ENCODE measurements around the gene DDX52.
"Not testable (repeated sequence)": the region's sequence is repeated elsewhere in the genome, so short reads cannot be mapped to it uniquely, and the experiment has no call there.

DDX52 gene

GRCh38 chr17:37650419-37651003 is 7.3 kb upstream of the DDX52 start:
- no peak for DNase-seq

DNA sequence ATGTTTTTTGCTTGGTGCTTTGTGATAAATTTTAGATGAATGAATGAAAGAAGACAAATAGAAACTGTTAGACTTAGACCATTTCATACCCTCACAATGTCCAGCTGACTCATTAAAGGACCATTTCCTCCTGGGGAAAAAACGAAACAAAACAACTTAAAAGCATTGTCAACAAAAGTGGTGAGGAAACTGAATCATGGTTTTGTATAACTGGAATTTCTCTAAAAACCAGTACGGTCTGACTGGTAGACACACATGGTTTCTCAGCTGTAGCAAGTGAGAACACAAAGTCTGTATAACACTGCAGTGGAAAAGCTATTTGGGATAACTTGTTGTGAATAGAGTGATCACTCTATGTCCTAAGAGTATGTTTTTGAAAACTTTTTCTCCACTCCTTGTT is 5.3 kb upstream of the DDX52 start:
- no peak for DNase-seq

DNA sequence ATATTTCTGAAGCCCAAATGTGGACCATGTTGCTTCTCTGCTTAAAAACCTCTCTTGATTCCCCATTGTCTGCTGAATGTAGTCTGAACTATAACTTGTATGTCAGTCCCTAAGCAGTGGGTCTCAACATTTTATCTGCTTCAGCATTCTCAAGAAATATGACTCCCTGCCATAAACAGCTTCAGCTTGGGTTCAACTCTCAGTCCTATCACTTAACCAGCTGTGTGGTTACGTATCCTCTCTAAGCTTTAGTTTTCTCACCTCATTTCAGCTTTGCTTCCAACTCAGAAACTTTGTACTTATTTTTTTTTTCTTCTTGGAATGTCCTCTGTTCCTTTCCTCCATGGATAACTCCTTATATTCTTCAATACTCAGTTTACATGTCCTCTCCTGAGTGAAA is 4.6 kb upstream of the DDX52 start:
- no peak for DNase-seq

DNA sequence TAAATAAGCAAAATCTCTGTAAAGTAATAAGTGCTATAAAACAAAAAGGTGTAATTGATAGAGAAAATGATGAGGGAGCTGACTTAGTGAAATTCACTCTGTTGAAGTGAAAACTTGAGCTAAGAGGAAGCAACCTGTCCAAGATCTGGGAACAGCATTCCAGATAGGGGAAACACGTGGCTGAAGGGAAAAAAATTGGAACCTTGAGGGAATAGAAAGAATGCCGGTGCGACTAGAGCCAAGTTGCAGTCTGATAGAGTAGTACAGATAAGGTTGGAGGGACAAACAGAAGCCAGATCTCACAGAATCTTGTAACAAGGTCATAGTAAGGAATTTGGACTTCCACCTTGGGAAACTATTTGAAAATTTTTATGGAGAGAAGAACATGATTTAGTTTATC is 623 bp upstream of the DDX52 start:
- DNase-seq = no peak

- DNase-seq = no peak
Observed at GRCh38 chr17:37642681-37643080, 565 bp downstream of the DDX52 start.

- no peak for DNase-seq
Observed at GRCh38 chr17:37640015-37640414, 3.2 kb downstream of the DDX52 start.

GRCh38 chr17:37637956-37638355 is 5.3 kb downstream of the DDX52 start:
- no peak for DNase-seq

GRCh38 chr17:37616430-37616829 is 26.8 kb downstream of the DDX52 start:
- not testable (repeated sequence) for DNase-seq

DNA sequence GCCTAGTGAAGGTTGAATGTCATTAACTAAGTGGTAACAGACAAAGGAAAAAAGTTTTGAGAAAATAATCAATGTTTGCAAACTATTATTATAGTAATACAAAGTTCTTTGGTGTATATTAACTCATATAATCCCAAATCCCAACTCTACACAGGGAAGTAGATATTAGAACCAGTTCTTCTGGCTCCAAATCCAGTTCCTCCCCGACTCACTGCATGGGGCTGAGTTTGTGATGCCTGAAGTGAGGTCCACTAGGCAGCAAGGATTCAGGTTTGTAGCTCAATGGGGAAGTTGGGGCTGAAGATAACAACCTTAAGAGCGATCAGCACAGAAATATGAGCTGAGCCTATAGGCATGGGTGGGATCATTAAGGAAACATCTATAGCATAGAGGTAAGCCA is 28.4 kb downstream of the DDX52 start:
- no peak for DNase-seq

- no peak for DNase-seq
Observed at GRCh38 chr17:37614391-37614790, 28.9 kb downstream of the DDX52 start.

- DNase-seq = no peak
Observed at GRCh38 chr17:37610971-37611370, 32.3 kb downstream of the DDX52 start.

GRCh38 chr17:37610041-37610420 is 33.2 kb downstream of the DDX52 start:
- not testable (repeated sequence) for DNase-seq

DNA sequence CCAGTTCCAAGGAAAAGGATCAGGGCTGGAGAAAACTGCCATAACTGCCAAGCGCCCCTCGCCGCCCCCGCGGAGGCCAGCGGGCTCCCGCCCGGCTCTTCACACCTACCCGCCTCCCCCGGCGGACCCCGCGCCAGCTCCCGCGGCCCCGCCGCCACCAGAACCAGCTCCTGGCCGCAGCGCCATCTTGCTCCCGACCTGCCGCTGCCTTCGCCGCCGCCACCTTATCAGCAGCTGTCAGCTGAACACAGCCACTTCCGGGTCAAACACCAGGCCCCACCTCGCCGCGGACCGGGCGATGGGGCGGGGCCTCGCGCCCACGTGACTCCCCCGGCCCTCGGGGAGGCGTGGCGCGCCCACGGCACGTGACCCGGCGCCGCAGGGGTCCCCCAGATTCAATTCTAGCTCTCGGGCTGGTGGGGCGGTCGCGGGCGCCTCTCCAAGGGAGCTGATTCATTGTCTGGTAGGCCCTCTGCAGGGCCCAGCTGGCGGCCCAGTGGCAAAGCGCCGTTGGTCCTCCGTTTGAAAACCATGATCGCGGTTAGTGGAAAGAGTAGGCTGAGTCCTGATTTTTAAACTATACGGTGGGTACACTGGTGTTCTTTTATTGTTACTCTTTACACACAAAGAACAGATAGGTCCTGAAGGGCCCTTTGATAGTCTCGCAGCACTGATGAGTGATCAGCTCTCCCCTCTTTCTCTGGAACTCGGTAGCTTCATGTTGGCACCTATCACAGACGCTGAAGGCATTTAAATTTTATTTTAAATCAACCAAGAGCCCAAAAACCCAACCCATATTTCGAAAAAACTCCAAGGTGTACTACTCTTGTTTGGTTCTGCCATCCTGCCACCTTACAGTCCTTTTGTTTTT is 33.8 kb downstream of the DDX52 start, which contains the start of gene SYNRG:
Gene SYNRG (minus strand): TSS at position 249 of the 871 bp plus-strand sequence. CDS start 63 bp downstream, at position 186.
- peak; percentile 96 for DNase-seq

- no peak for DNase-seq
Observed at GRCh38 chr17:37608351-37609169, 34.7 kb downstream of the DDX52 start.

- DNase-seq = no peak
Observed at GRCh38 chr17:37607637-37608331, 35.5 kb downstream of the DDX52 start.

- peak; percentile 24 for DNase-seq
Observed at GRCh38 chr17:37605813-37606505, 37.3 kb downstream of the DDX52 start.

- no peak for DNase-seq
Observed at GRCh38 chr17:37605081-37605480, 38.2 kb downstream of the DDX52 start.

DNA sequence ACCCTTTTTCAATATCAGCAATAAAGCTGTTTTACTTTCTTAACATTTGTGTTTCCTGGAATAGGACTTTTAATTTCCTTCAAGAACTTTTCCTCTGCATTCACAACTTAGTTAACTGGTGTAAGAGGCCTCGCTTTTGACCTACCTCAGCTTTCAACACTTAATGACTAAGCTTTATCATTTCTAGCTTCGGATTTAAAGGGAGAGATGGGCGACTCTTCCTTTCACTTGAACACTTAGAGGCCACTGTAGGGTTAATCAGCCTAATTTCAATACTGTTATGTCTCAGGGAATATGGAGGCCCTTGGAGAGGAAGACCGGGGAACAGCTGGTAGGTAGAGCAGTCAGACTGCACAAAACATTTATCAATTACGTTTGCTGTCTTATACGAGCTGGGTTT is 38.7 kb downstream of the DDX52 start:
- DNase-seq = no peak

GRCh38 chr17:37598145-37598544 is 45.1 kb downstream of the DDX52 start:
- DNase-seq = no peak

- DNase-seq = no peak
Observed at GRCh38 chr17:37592291-37592690, 51.0 kb downstream of the DDX52 start.

GRCh38 chr17:37585066-37585465 is 58.2 kb downstream of the DDX52 start:
- DNase-seq = no peak

DNA sequence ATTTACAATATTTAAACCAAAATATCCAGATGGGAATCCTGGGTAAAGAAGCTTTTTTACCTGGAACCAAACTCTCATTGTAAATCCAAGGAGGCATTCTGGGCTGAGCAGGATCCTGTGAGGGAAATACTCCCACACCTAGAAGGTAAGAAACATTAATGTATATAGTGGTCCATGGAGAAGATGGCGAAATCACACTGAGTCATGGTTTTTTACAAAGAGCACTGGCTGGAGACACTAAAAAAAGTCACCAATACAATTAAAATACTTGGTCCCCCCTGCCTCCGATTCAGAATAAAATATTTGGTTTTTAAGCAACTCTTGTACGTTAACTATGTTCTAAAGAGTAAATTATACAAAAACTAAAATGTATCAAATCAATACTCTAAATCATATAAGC is 67.0 kb downstream of the DDX52 start:
- DNase-seq = no peak

Data from activated CD8-positive, alpha-beta memory T cell treated with anti-CD3 and anti-CD28 coated beads, Interleukin-2, amount 50 U/mL, for 4 hours (primary cell).